ENCODE data around the gene DNMBP. TPM values are rescaled to one million over a fixed set of nuclear protein-coding genes. Genes with fewer than 3 reads are reported as not detected.

Gene DNMBP
- total RNA-seq, 2 experiments from 2014 or later: 2.2 to 2.3 TPM

DNA sequence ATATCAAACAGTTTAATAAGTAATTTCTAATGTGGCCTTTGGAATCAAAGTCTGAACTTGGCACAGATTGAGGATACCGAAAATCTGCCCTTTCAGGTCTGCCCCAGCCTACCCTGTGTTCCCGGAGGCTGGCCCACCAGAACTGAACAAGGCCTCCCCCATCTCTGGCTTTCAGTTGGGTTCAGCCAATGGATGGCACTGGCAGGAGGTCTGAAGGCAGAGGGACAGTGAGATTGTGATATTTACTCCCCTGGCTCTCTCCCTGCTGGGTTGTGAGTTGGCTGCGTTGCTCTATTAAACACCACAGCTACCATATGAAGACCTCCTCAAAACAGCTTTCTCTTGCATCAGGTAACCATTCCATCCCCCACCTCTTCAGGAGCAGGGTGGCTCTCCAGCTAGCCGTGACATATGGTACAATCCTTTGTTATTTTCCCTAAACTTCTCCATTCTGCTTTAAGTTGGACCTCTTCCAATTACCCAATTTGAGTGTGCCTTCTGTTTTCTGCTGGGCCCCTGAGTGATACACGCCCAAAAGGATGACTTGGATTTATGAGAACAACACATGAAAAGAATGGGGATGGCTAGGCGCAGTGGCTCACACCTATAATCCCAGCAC, 28.1 kb downstream of the DNMBP start:
- H3K9me3 Mint-ChIP-seq: no peaks in the 10 kb centered on the region
- DNase-seq (no peak), ATAC-seq (ENCODE audit: poor library complexity) (no peak)
- ChIA-PET POLR2A (no interaction called here), CTCF (no interaction called here)
- TF ChIP-seq, protein P1, sequence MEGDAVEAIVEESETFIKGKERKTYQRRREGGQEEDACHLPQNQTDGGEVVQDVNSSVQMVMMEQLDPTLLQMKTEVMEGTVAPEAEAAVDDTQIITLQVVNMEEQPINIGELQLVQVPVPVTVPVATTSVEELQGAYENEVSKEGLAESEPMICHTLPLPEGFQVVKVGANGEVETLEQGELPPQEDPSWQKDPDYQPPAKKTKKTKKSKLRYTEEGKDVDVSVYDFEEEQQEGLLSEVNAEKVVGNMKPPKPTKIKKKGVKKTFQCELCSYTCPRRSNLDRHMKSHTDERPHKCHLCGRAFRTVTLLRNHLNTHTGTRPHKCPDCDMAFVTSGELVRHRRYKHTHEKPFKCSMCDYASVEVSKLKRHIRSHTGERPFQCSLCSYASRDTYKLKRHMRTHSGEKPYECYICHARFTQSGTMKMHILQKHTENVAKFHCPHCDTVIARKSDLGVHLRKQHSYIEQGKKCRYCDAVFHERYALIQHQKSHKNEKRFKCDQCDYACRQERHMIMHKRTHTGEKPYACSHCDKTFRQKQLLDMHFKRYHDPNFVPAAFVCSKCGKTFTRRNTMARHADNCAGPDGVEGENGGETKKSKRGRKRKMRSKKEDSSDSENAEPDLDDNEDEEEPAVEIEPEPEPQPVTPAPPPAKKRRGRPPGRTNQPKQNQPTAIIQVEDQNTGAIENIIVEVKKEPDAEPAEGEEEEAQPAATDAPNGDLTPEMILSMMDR (IDR thresholded peaks at IDR 0.05): no peak
- Histone ChIP-seq H3K27ac (ENCODE audit: low read depth in 1 of 2, low read length in 2 of 2) (no peak overlapping the region), H3K36me3 (ENCODE audit: insufficient read depth, low read length) (no peaks in the 10 kb centered on the region), H3K4me3 (ENCODE audit: low read length) (no peak overlapping the region), H3K9me3 (ENCODE audit: control insufficient read depth in 1 of 2, insufficient read depth in 1 of 2, low read length in 2 of 2) (no peaks in the 10 kb centered on the region), H3K27me3 (ENCODE audit: control insufficient read depth in 1 of 2, insufficient read depth in 2 of 2, low read length in 2 of 2) (no peaks in the 10 kb centered on the region), H3K4me1 (ENCODE audit: insufficient read depth, low read length) (no peaks in the 10 kb centered on the region)
- H3K27ac Mint-ChIP-seq: no peak overlapping the region
- no peaks in the 10 kb centered on the region for H3K27me3 Mint-ChIP-seq
- H3K4me3 Mint-ChIP-seq: no peak overlapping the region
- H3K4me1 Mint-ChIP-seq (ENCODE audit: low read depth): no peaks in the 10 kb centered on the region
- intact Hi-C loops (cut with DNase I, micrococcal nuclease): no loop called here
- no peaks in the 10 kb centered on the region for H3K36me3 Mint-ChIP-seq (ENCODE audit: low read depth)

DNA sequence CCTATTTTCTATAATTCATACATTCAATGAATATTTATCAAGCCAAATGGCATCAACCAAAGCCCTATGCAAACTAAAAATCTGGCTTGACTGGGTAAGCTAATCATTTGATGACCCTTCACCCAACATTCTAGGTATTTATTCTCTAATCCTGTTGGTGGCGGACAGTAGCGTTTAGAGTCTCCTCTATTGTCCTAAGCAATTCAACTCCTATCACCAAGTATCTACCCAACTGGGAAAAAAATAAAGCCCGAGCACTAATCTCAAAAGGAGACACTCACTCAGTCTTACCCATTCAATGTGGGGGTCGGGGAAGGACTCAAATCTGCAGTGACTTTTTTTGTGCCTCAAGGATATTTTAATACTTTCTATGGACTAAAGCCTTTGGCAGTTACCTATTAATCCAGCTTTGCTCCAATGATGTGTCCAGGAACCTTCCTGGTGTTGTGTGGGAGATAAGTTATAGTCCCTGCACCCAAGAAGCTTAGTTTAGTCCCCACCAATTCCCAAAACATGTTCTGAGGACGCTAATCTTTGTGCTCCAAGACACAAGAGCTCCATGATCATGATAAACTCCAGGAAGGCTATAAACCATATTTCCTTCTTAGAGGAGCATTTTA, 30.6 kb downstream of the DNMBP start:
- Mint-ChIP-seq H3K4me1 (ENCODE audit: low read depth) (no peaks in the 10 kb centered on the region), H3K27me3 (no peaks in the 10 kb centered on the region), H3K4me3 (no peak overlapping the region), H3K27ac (no peak overlapping the region), H3K9me3 (no peaks in the 10 kb centered on the region), H3K36me3 (ENCODE audit: low read depth) (no peaks in the 10 kb centered on the region)
- ChIA-PET CTCF (no interaction called here), POLR2A (no interaction called here)
- Histone ChIP-seq H3K27me3 (ENCODE audit: control insufficient read depth in 1 of 2, insufficient read depth in 2 of 2, low read length in 2 of 2) (no peaks in the 10 kb centered on the region), H3K4me3 (ENCODE audit: low read length) (no peak overlapping the region), H3K4me1 (ENCODE audit: insufficient read depth, low read length) (no peaks in the 10 kb centered on the region), H3K9me3 (ENCODE audit: control insufficient read depth in 1 of 2, insufficient read depth in 1 of 2, low read length in 2 of 2) (no peaks in the 10 kb centered on the region), H3K27ac (ENCODE audit: low read depth in 1 of 2, low read length in 2 of 2) (no peak overlapping the region), H3K36me3 (ENCODE audit: insufficient read depth, low read length) (no peaks in the 10 kb centered on the region)
- ATAC-seq (ENCODE audit: poor library complexity): no peak
- TF ChIP-seq, protein P1 (IDR thresholded peaks at IDR 0.05): no peak
- no peak for DNase-seq
- intact Hi-C loops (cut with DNase I, micrococcal nuclease): no loop called here

DNA sequence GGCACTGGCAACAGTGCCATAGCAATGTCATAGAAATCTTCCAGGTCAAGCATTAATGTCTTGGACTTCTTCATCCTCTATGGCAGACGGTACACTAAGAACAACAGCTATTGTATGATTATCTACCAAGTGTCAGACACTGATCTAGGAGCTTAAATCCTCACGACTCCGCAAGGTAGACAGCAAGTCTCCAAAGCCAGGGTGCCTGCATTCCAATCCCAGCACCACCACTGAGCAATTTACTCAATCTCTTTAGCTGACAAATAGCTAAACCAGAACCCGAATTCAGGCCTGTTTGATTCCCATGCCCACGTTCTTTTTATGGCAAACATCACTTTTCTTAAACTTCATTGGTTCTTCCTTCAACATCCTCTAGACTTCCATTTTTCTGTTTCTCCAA, 31.8 kb downstream of the DNMBP start:
- TF ChIP-seq, protein P1 (IDR thresholded peaks at IDR 0.05): no peak
- Mint-ChIP-seq H3K36me3 (ENCODE audit: low read depth) (no peaks in the 10 kb centered on the region), H3K4me1 (ENCODE audit: low read depth) (no peaks in the 10 kb centered on the region), H3K27me3 (no peaks in the 10 kb centered on the region), H3K27ac (no peak overlapping the region), H3K9me3 (no peaks in the 10 kb centered on the region), H3K4me3 (no peak overlapping the region)
- Histone ChIP-seq H3K27ac (ENCODE audit: low read depth in 1 of 2, low read length in 2 of 2) (no peak overlapping the region), H3K36me3 (ENCODE audit: insufficient read depth, low read length) (no peaks in the 10 kb centered on the region), H3K27me3 (ENCODE audit: control insufficient read depth in 1 of 2, insufficient read depth in 2 of 2, low read length in 2 of 2) (no peaks in the 10 kb centered on the region), H3K4me3 (ENCODE audit: low read length) (no peak overlapping the region), H3K9me3 (ENCODE audit: control insufficient read depth in 1 of 2, insufficient read depth in 1 of 2, low read length in 2 of 2) (no peaks in the 10 kb centered on the region), H3K4me1 (ENCODE audit: insufficient read depth, low read length) (no peaks in the 10 kb centered on the region)
- DNase-seq (no peak), ATAC-seq (ENCODE audit: poor library complexity) (no peak)
- intact Hi-C loops (cut with DNase I, micrococcal nuclease): no loop called here
- ChIA-PET POLR2A (no interaction called here), CTCF (no interaction called here)
